ENCODE data around the gene TRIM26.
"Not testable (repeated sequence)": the region's sequence is repeated elsewhere in the genome, so short reads cannot be mapped to it uniquely, and the experiment has no call there.

Gene TRIM26

DNA sequence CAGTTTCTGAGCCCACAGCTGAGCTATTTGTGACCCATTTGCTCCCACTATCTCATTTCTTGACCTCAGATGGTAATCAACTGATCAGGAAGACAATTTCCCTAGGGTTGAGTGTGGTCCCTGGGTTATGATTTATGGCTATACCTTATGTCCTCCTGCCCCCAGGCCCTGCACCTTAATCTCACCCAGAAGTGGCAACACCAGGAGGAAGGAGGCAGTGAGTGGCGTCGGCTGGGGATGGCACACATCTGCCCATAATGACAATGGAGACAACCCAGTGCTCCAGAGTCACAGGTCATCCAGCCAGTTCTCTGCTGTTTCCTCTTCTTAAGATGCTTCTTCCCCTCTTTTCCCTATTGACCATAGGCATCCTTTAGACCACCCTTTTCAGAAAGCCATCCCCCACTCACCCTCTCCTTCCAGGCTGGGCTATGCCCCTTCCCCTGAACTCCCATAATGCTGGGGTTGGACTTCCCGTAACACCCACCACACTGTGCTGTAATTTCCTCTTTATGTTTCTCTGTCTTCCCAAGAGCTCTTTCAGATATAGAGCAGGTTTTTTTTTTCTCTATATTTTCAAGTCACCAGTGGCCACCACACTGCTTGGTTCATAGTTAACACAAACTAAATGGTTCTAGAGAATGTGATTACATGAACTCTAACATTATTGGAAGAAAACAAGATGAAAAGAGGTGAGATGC is 60.1 kb downstream of the TRIM26 start:
- DNase-seq (ENCODE audit: low read depth in 2 of 2), result no peak

GRCh38 chr6:30152016-30152673 is 61.1 kb downstream of the TRIM26 start:
- no peak for DNase-seq (ENCODE audit: low read depth in 2 of 2)

DNA sequence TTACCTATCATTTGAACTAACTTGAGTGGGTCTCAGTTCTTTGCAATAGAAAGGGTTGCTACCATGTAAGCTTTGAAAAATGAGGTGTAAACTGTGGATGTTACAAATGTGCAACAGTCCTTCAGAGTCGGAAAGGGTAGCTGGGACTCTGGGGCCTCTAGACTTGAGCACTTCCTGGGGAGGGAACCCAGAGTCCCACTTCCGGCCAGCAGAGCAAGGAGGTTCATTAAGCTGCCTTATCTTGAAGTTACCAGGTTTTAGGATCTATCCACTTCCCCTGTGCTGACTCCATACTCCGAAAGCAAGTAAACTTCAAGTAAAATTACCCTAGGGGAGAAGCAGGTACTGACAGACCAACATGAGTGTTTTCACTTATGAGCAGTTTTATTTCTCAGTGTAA is 61.6 kb downstream of the TRIM26 start:
- DNase-seq (ENCODE audit: low read depth in 2 of 2), result no peak

DNA sequence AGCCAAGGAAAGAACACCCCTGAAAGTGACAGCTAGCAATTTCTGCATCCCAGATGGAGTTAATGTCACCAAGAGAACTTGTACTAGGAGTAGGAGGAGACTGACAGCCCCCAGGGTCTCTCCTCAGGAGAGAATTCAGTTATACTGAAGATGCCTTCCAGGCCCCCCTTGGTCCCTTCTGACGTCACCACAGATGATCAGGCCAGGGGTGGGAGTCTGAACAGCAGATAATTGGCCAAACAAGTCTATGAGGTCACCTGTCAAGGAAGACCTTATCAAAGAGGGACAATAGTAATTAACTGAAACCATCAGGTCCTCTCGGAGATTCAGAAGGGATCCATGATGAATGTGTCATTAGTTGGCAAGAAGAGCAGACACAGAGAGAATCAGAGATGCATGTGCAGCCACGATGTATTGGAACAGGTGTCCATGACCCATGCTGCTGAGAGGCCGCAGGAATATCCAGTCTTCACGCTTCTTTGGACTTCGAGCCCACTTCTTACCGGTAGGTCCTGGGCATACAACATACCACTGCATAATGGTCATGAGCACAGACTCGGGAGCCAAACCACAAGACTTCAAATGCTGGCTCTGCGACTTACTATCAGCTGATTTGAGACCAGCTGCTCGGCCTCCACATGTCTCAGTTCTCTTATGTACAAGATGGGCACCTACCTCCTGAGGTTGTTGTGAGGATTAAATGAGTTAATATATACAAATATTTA is 62.4 kb downstream of the TRIM26 start:
- no peak for DNase-seq (ENCODE audit: low read depth in 2 of 2)

- DNase-seq (ENCODE audit: low read depth in 2 of 2), result no peak
These were observed 63.2 kb downstream of the TRIM26 start for GRCh38 chr6:30149858-30150550.

GRCh38 chr6:30149234-30149633 is 64.0 kb downstream of the TRIM26 start:
- no peak for DNase-seq (ENCODE audit: low read depth in 2 of 2)

DNA sequence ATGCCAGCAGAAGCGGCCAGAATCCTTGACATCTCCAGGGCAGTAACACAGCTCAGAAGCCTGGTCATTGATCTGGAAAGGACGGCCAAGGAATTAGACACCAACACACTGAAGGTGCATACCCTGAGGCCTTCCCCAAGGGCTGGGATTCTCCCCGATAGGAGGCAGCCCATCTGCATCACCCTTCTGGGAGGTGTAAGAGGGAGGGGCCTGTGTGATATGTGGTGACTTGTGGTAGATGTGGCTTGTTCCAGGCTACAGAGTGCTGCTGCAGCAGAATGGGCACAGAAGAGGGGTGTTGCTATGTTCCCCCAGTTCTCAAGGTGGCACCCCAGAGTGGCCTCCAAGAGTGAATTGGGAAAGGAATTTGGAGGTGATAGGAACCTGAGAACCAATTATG is 66.1 kb downstream of the TRIM26 start:
- no peak for DNase-seq (ENCODE audit: low read depth in 2 of 2)

GRCh38 chr6:30145818-30146217 is 67.4 kb downstream of the TRIM26 start:
- no peak for DNase-seq (ENCODE audit: low read depth in 2 of 2)

DNA sequence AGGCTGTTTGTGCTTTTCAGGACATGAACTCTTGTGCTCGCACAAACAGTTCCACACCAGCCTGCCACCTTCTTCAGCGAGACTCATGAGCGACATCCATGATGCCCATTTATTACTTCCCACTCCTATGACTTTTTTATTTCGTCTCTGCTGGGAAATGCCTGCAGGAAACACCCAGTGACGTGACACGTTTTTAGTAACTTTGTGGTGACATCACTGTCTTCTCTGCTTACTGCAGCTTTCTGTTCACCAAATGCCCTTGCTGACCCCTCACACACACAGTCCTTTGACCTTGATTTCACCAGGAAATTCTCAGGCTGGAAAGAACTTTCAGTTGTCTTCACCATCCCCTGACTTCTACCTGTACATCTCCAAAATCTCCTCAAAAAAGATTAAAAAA is 68.4 kb downstream of the TRIM26 start:
- no peak for DNase-seq (ENCODE audit: low read depth in 2 of 2)

DNA sequence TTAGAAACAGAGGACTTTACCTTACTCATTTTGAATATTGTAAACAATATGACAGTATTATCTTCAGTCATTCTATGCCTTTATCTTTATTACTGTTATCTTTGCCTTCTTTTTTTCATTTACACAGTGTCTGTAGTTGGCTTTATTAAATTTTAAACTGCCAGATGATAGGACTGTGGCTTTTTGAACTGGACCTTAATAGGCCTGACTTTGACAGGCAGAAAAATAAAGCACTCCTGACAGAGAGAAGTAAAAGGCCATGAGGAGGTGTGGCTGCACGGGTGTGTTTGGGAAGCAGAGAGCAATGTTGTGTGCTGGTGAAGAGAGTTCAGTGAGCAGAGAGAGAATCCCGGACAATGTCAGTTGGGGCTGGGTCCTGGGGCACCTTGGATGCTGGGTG is 69.4 kb downstream of the TRIM26 start:
- DNase-seq (ENCODE audit: low read depth in 2 of 2), result no peak

GRCh38 chr6:30142665-30143064 is 70.5 kb downstream of the TRIM26 start:
- DNase-seq (ENCODE audit: low read depth in 2 of 2), result no peak

- DNase-seq (ENCODE audit: low read depth in 2 of 2), result not testable (repeated sequence)
These were observed 73.0 kb downstream of the TRIM26 start for GRCh38 chr6:30140240-30140639.

DNA sequence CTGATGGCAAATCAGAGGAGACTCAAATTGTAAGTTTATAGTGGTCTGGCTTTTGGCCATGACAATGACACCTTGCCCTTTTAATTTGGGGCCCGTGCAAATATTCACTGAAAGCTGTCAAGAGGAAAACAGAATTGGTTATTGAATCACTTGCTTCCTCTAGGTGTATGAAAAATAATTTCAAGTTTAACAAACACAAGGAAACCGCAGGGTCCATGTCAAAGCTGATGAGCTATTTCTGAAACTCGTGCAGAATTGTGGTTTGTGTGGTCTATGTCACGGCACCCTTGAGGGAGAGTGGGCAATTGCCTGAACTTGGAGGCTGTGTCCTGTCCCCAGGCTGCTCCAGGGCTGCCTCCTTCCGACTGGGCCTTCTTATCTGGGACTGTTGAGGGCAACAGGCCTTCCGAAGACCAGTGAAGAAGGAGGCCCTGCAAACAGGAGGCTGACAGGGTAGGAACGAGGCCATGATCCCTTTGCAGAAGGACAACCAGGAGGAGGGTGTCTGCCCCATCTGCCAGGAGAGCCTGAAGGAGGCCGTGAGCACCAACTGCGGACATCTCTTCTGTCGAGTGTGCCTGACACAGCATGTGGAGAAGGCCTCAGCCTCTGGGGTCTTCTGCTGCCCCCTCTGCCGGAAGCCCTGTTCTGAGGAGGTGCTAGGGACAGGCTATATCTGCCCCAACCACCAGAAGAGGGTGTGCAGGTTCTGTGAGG is 76.5 kb downstream of the TRIM26 start:
- DNase-seq (ENCODE audit: low read depth in 2 of 2), result no peak

DNA sequence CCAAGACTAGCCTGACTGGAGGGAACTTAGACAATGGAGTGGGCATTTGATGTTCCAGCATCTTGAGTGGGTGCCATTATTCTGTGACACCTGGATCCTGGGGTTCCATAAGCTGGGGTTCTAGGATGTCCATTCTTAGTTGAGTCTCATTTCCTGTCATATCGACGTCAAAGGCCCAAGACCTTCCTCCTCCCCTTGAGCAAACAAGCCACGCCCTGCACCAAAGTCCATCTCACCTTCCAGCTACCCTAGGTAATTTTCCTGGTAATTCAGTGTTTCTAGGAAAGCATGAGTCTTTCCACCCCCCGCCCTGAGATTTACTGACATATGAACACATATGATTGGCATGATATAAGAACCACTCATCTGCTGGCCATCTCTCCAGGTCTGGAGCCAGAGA is 77.4 kb downstream of the TRIM26 start, which contains the start of gene TRIM40:
TSS of gene TRIM40 (plus strand) at position 384 of the 400 bp plus-strand sequence. CDS start 897 bp downstream, outside the sequence.
- DNase-seq (ENCODE audit: low read depth in 2 of 2), result no peak

DNA sequence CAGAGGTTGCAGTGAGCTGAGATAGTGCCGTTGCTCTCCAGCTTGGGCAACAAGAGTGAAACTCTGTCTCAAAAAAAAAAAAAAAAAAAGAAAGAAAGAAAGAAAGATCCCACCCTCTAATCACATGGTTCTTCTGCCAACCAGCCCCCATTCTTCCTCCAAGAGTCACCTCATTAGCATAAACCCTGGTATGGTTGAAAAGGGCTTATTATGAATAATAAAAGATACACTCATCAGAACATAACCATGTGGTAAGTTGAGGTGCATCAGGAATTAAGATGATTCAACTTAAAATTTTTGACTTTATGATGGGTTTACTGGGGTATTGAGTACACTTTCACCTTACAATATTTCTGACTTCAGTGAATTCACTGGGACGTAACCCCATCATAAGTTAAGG is 78.1 kb downstream of the TRIM26 start:
- DNase-seq (ENCODE audit: low read depth in 2 of 2), result no peak
